GM19193 (cell line): Measurements from ENCODE around the gene LGALS13.

Experiments used
- POLR2A ChIP-seq: IDR thresholded peaks from 4 replicates; pipeline ENCODE4 v1.6.1; 2011; ENCODE audit not compliant: insufficient read depth, insufficient read length; ENCODE audit errors: extremely low read depth

The LGALS13 gene

GRCh38 chr19:39595950-39596349, 6.4 kb upstream of the LGALS13 start:
- TF ChIP-seq POLR2A: no peak

DNA sequence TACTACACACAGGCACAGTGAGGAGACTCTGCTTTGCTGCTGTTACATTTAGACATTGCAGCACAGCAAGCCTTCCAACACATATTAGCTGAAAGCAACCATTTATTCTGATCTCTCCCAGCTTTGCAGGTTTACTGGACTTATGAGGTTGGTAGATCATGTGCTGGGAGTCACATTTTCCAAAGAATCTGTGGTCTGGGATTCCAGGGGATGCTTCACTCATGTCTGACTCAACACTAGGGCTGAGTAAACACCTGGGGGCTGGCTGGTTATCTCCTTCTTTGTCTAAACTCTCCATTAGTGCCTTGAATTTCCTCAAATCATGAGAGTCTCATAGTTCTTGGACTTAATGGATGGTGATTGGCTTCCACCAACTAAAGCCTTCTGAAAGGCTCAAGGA, 5.4 kb upstream of the LGALS13 start:
- TF ChIP-seq POLR2A: no peak

DNA sequence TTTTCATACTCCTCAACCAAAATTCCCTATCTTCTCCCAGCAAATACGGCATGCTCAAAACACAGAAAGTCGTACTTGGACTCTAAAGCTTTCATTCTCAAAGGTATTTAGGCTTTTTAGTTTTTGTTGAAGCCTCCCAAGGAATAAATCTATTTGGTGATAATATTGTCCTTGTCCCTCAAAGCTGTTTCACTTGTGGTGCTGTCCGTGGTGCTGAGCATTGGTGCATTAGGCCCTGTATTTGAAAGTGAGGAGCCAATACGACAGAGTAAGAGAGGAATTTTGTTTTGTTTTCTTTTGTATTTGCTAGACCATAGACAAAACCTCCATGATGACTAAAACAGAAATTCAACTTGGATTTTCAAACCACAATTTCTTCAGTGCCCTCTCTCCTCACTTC, 3.2 kb upstream of the LGALS13 start:
- TF ChIP-seq POLR2A: no peak

GRCh38 chr19:39603825-39604224, 1.5 kb downstream of the LGALS13 start:
- TF ChIP-seq POLR2A: no peak

DNA sequence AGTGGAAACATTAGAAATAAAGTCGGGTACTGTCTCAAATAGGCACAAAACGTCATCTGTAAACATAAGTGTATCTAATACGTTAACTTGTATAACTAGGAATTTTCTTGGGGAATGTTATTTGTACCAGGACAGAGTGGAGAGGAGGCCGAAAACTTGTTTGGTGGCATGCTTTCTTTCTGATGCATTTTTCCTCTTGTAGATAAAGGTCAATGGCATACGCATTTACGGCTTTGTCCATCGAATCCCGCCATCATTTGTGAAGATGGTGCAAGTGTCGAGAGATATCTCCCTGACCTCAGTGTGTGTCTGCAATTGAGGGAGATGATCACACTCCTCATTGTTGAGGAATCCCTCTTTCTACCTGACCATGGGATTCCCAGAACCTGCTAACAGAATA, 4.7 kb downstream of the LGALS13 start:
- TF ChIP-seq POLR2A: no peak

DNA sequence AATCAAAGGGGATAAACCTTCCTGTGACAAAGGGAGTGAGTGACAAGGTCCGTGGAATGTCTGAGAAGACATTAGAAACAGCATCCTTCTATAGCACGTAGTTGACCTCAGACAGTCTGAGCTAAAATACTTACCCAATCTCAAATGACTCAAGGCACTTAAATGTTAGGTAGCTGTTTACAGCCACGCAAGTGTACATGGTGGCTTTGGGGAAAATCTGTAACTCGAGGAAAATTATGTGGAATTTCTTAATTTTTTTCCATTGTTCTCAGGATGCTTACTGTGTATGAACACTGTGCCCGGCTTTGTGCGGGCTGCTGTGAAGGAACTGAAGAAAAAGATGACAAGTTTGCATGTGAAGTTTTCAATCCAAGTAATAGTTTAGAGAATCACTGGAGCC, 5.2 kb downstream of the LGALS13 start:
- no peak for TF ChIP-seq POLR2A

GRCh38 chr19:39613597-39613996, 11.3 kb downstream of the LGALS13 start:
- TF ChIP-seq POLR2A: no peak

GRCh38 chr19:39617745-39618144, 15.4 kb downstream of the LGALS13 start:
- TF ChIP-seq POLR2A: no peak

- no peak for TF ChIP-seq POLR2A
Observed at GRCh38 chr19:39623946-39624345, 21.6 kb downstream of the LGALS13 start.

GRCh38 chr19:39631178-39631577, 28.9 kb downstream of the LGALS13 start:
- no peak for TF ChIP-seq POLR2A

DNA sequence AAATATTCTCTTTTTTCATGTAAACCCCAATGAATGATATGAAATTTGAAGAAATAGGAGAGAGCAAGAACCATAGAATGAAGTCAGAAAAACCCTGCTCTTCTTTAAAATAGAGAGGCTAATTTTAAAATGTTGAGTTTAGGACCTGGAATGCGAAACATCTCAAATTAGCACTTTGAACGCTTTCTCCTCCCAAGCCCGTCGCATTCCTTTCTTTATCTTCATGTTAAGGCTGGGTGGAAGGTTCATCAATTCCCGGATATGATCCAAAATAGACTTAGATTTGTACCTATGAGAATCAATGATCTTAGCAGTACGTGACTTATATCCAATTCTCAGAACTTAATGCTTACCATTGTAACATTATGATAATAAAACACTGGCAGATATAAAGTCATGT, 29.3 kb downstream of the LGALS13 start:
- TF ChIP-seq POLR2A: no peak

- TF ChIP-seq POLR2A: no peak
Observed at GRCh38 chr19:39637891-39638290, 35.6 kb downstream of the LGALS13 start.

DNA sequence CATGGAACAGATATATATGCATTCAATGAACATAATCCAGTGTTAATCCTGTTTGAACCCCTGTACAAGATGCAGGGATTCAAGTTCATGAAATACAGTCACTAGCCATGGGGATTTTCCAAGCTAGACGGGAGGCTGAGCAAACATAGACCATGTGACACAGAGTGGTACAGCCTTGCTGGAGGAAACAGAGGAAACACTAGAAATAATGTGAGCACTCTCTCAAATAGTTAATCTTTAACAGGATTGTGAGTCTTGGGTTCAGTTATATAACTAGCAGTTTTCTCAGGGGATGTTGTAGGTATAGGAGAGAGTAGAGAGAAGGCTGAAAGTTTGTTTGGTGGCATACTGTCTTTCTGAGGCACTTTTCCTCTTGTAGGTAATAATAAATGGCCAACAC, 39.4 kb downstream of the LGALS13 start:
- no peak for TF ChIP-seq POLR2A

DNA sequence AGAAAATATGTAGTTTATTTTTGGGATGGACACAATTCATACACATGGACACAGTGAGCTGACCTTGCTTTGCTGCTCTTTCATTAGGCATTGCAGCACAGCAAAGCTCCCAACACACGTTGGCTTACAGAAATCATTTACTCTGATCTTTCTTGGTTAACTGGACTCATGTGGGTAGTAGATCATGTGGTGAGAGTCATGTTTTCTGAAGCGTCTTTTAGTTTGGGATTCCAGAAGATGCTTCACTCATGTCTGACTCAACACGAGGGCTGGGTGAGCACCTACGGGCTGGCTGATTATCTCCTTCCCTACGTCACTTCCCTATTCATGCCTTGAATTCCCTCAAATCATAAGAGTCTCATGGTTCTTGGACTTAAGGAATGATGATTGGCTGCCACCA, 41.3 kb downstream of the LGALS13 start:
- no peak for TF ChIP-seq POLR2A

- TF ChIP-seq POLR2A: no peak
Observed at GRCh38 chr19:39645800-39646411, 43.6 kb downstream of the LGALS13 start.

DNA sequence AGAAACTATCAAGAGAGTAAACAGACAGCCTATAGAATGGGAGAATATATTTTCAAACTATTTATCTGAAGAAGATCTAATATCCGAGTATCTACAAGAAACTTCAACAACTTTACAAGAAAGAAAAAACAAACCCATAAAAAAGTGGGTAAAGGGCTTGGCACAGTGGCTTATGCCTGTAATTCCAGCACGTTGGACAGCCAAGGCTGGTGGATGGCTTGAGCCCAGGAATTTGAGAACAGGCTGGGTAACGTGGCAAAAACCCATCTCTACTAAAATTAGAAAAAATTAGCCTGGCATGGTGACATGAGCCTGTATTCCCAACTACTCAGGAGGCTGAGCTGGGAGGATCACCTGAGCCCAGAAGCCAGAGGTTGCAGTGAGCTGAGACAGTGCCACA, 45.6 kb downstream of the LGALS13 start:
- TF ChIP-seq POLR2A: no peak

GRCh38 chr19:39655613-39656012, 53.3 kb downstream of the LGALS13 start, which contains the start of gene LGALS16:
Gene LGALS16 (plus strand): TSS chr19:39655913. CDS start chr19:39655962, 49 bp downstream.
- no peak for TF ChIP-seq POLR2A
